Stimulated activated CD8-positive, alpha-beta memory T cell treated with anti-CD3 and anti-CD28 coated beads, Interleukin-4, amount 100 ng/mL, for 24 hours (primary cell): ENCODE results near the gene MAMDC2.
A peak's percentile ranks its signal among the peaks of the same experiment; 100 is the strongest.

ENCODE experiments used
- DNase-seq: peaks from one replicate; pipeline ENCODE4 v3.0.0-alpha.2; 2020; ENCODE audit warnings: low read depth

Gene MAMDC2

DNA sequence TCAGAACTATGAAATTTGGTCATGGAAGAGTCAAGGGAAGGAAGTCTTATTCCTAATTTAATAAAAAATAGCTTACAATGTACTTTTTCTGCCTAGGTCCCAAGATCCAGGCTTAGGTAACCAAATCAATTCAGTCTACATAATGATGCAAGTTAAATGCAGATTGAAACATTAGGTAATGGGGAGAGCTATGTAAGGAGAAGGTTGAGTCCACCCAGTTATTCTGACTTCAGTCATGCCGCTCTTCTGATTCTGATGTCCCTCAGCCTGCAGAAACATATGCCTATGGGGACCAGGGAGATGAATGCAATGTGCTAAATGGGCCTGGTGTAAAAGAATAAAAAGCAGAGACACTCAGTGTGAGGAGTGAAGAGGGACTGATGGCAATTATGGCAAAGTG is 63.9 kb downstream of the MAMDC2 start:
- DNase-seq: no peak

- DNase-seq: no peak
Measured at GRCh38 chr9:70108181-70108580, 64.5 kb downstream of the MAMDC2 start.

DNA sequence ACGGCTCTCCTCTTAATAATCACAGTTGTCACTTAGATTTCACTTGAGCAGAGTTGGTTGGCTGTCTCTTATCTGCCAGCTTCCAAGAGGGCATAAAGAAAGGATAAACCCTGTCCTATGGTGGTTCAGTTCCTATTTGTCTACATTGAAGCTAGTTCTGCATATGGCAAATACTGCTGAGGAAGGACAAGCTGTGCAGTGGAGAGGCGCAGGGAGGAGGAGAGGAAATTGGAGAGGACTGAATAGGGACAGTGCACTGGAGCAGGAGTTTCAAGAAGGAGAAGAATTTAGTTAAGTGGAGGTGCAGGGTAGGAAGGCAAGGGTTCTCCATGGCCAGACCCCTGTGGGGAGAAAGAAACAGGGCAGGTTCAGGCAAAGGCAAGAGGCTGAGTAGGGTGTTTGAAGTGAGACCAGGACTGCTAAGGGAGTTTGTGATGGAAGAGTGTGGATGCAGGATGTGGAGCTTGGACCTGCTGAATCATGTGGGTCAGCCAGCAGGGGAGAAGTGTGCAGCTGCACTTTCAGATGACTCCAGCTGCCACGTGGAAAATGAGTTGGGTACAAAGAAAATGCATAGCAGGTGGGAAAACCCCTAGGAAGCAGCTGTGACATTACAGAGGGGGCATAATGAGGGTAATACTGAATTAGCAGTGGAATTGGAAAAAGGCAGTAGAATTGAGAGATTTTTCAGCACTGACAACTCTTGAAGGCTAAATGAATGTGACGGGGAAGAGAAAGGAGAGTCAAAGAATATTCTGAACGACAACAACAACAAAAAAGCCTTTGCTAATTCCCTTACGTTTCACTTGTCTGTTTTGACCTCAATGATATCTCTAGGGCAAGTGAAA is 66.8 kb downstream of the MAMDC2 start:
- DNase-seq: no peak

- peak; percentile 30 for DNase-seq
Measured at GRCh38 chr9:70111042-70111602, 67.5 kb downstream of the MAMDC2 start.

DNA sequence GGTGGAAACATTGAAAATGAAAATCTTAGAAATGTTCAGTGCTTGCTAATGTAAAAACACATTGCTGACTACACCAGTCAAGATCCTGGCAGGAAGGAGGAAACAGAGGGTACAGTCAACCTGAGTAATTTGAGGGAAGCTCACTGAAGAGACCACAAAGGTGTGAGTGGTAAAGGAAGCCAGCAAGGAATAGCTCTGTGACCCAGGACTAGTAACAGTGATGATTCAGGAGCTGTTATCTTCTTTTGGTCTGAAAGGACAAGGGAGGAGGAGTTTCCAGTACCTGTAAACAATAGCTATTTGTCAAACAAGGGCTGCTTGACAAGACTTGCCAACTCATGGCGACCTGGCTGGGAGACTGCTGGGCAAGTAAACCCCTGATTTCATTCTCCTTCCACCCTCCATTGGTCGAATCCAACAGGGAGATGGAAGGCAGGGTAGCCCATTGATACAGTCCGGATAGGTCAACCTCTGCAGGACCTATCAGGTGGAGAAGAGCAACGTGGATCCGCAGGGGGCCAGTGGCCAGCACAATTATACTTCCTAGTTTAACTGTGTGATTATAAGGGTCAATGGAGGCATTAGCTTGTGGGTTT is 68.1 kb downstream of the MAMDC2 start:
- no peak for DNase-seq

- no peak for DNase-seq
Measured at GRCh38 chr9:70112981-70113380, 69.3 kb downstream of the MAMDC2 start.

DNA sequence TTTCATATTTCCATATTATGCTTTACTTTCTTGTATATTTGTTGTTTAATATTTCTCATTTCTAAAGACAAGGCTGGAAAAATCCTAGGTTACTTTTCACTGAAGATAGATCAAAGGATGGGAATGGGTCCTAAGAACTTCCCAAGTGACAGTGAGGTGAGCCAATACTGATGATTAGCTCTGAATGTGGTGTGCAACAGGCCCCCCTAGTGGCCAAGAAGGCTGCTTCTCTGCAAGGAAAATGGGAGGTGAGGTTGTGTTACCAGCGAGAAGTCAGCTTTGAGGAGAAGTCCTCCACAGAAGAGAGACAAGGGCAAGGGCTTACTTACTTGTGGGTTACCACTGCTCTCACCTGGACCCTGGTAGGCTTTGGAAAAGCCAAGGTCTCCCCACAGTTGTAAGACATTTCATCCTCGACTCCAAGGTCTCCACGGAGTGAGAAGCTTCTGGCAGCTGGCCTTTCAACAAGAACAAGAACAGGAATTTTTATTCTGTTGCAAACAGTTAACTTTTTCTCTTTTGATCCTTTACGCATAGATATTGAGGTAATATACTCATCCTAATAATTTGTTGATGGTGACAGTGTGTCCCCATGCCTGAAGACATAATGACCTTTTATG is 69.9 kb downstream of the MAMDC2 start:
- DNase-seq: peak; percentile 2

DNA sequence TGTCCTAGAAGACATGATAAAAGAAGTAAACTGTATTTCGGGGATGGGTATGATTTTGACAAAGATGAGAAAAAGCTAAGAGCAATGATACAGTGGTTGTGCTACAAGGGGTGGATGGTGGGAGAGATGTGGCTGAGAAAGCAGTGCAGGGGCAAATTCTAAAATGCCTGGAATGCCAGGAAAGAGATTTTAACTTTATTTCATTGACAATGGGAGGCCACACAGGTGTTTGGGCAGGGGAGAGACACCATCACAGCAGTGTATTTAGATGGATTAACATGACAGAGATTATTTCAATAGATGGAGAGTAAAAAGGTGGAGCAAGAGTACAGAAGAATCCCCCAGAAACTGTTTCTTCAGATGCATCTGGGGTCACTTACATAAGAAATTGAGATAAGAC is 71.2 kb downstream of the MAMDC2 start:
- no peak for DNase-seq

DNA sequence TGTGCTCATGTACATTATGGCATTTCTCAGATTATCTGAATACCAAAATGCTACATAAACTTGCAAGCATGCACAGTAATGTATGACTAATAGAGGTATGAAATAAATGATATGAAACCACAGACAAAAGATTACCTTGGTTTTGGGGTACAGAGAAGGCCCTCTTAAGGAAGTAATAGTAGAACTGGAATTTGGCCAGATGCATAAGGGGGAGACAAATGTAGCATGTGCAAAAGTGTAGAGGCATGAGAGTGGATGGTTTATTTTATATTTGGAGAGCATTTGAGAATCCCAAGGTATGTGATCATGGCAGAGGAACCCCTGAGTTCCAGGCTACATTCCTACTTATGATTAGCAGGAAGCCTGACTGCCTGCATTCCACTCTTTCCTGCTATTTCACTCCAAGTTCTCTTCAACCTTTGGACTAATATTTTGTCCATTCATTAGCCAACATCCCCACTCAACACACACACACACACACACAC is 74.2 kb downstream of the MAMDC2 start:
- DNase-seq: no peak

DNA sequence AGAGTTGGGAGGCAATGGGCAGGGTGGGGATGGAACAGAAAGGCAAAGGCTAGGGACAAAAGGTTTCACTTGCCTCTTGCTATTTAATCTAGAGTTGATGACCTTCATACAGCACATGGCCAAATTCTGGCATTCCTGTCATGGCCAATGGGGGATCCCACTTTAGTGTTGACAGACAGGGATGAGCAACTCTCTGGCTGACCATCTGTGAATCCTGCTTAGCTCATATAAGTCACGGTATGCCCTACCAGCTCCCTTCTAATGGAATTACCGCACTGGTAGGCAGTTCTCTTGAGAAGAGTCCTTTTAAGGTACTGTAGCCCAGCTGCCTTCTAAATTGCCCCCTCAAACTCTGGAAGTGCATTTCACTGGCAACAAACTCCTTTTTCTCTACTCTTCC is 76.1 kb downstream of the MAMDC2 start:
- no peak for DNase-seq

- no peak for DNase-seq
Measured at GRCh38 chr9:70120834-70121510, 77.3 kb downstream of the MAMDC2 start.

DNA sequence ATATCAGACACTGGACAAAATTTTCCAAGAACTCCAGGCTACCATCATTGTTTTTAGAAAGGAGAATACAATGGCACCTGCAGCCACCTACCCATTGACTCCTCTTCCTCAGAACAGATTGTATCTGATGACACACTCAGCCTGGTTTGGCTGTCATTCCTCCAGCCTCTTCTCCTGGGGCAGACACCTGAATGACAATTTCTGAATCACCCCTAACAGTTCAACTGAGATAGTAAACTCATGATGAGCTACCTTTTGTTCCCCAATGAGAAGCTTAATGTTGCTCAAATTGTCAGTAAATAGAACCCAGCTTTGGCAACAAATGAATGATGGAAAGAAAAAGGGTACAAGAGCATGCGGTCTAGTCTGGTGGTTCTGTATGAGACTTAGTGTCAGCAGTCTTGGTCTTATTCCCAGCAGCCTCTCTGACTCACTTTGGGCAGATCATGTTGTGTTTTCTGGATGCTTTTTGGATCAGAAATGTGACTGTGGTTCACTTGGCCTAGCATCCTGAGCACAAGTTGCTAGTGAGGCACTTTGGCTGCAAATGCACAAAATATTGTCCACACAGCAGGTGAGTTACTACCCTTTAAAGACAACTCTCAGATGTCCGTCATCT is 78.3 kb downstream of the MAMDC2 start:
- no peak for DNase-seq

- no peak for DNase-seq
Measured at GRCh38 chr9:70123695-70124094, 80.0 kb downstream of the MAMDC2 start.

- DNase-seq: no peak
Measured at GRCh38 chr9:70125621-70126263, 82.1 kb downstream of the MAMDC2 start.

DNA sequence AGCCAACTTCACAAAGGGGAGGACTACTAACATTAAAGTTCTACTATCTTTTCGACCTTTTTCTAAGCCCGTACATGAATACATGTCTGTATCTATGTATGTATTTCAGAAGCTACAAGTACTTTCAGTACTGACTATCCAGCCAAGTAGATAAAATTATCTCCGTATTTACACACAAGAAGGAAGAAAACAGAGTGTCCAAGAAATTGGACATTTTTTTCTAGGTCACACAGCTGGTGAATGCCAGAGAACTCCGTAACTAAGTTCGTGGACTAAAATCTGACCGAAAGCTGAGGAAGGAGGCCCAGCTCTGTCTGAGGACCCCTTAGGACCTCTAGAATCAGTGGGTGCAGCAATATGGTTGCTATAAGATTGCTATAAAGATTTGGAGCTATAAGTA is 83.4 kb downstream of the MAMDC2 start:
- no peak for DNase-seq

DNA sequence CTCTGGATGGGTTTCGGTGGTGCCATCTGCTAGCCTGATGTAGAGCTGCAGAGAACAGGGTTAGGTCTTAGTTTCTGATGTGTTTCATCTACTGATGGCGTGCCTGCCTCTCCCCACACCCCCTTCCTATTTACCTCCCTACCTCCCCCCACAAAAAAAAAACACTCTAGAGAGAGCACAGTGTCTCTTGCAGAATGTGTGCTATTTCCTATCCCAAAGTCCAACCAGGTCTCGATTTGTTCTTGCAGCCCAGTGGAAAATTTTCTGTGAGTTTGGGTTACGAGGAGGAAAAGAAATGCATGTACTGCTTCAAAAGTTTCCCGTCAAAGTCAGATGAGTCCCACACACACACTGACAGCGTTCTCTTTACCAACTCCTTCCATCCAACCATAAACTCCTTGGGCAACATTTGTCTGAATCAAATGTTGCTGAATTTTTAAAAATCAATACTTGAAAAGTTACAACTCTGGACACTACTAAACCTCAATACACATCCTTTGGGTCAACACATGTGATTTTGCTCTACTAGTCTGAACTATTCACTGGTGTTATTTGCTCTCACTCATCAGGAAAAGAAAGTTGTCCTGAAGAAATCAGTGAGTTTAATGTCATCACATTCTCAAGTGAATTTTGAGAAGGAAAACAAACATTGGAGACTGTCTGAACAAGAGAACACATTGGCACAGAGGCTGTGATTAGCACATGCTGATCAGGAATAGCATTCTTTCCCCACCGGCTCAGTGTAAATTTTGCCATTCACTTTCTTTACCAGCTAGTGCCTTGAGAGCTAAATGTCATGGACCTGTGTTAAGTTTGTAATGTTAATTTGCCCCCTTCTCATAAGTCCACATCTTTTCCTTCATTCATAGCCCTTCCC is 84.1 kb downstream of the MAMDC2 start:
- DNase-seq: no peak

DNA sequence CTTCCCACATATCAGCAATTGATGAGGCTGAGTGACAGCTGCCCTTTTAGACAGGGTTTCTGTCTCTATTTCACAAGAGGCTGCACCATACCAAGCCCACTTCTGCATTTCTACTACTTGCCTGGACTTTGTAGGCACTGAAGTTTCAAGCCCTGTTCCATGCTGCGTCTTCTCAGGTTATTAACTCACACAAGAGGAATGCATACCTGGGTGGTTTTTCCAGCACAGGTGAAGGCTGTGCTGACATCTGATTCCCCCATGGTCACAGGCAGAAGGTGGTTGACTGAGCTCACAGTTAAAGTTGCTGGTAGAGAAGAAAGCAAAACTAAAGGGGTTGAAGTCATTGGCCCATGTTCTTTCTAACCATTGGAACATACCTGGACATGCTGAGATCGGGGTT is 86.6 kb downstream of the MAMDC2 start:
- DNase-seq: no peak

GRCh38 chr9:70131296-70131695 is 87.6 kb downstream of the MAMDC2 start:
- DNase-seq: no peak

DNA sequence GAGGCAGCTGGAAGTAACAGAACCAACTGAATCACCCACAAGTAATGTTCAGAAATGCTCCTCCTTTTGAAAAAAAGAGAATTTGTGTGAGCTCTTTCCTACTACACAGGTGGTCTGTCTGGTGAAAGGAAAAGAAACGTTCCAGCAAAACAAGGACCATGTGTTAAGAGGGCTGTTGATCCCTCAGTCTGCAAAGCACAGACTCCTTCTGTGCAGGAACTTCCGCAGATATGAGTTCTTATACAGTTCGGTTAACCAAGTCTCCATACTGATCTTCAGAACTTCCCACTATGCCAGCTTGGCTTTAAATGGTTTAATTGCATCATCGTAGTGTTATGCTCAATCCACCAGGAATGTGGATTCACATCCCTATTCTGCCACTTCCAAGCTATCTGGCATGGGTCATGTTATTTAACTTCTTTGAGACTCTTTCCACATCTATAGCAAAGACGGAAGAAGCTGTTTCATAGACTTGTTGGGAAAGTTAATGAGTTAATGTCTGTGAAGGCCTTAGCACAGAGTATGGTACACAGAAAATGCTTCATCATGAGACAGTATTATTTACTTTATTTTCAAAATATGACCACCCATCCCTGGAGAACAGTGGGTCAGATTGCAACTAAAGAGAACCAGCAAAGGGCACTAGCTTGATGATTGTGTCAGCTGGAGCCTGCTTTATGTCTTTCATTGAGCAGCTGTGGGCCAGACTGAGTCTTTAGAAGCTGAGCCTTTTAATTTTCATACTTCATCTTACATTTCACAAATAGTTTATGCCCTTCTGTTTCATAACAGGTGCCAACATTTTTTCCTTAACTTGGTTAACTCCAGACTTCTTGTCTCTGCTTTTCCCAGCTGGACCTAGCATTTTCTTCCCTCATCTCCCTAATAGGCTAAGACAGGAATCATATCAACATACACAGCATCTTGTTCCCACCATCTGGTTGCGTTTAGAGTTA is 89.9 kb downstream of the MAMDC2 start:
- no peak for DNase-seq
